DOHH2 (cell line): ENCODE results near the gene TIPARP.

Experiments
- CTCF ChIP-seq: fragments of 200-600 bp; sonication (generic); IDR thresholded peaks from one replicate; pipeline ENCODE4 v1.5.1; 2014; ENCODE audit warnings: antibody characterized with exemption, mild to moderate bottlenecking, low read depth, low read length; ENCODE audit not compliant: poor library complexity, severe bottlenecking
- EZH2phosphoT487 ChIP-seq: fragments of 200-600 bp; sonication (generic); IDR thresholded peaks from 2 replicates; pipeline ENCODE4 v1.6.1; 2017; ENCODE audit warnings: borderline replicate concordance, mild to moderate bottlenecking, antibody characterized with exemption, low read length, moderate library complexity, mixed read lengths

- TF ChIP-seq CTCF (no peak), EZH2phosphoT487 (no peak)
Observed at GRCh38 chr3:156741935-156742334, 67.5 kb downstream of the TIPARP start.
